Mesodermal cell (in vitro differentiated cells): ENCODE data around the gene CTXN2.

ENCODE experiments used
- H3K27ac ChIP-seq: 2 replicates; pipeline ENCODE4 v1.7.0; 2013; ENCODE audit warnings: mild to moderate bottlenecking, low read depth, low read length, moderate library complexity; ENCODE audit not compliant: severe bottlenecking
- H3K36me3 ChIP-seq: 2 replicates; pipeline ENCODE4 v1.7.1; 2013; ENCODE audit warnings: mild to moderate bottlenecking, low read length, moderate library complexity; ENCODE audit not compliant: control insufficient read depth, insufficient read depth
- H3K4me1 ChIP-seq: one replicate; pipeline ENCODE4 v1.7.1; 2013; ENCODE audit warnings: mild to moderate bottlenecking, low read length; ENCODE audit not compliant: insufficient read depth, control insufficient read depth, poor library complexity, severe bottlenecking
- H3K4me3 ChIP-seq: 2 replicates; pipeline ENCODE4 v1.7.0; 2013; ENCODE audit warnings: low read length, control low read depth, mild to moderate bottlenecking; ENCODE audit not compliant: insufficient read depth, poor library complexity, severe bottlenecking; ENCODE audit errors: extremely low read depth
- H3K9me3 ChIP-seq: 2 replicates; pipeline ENCODE4 v1.7.1; 2013; ENCODE audit warnings: mild to moderate bottlenecking, low read length, moderate library complexity; ENCODE audit not compliant: control insufficient read depth
- WGBS, 2 experiments: methylation state at CpG; one replicate each; pipeline ENCODE4 v1.1.5; 2013; ENCODE audit warnings: missing lambda C conversion rate in 2 of 2; ENCODE audit not compliant: insufficient coverage in 2 of 2; 5-methylcytosine and 5-hydroxymethylcytosine counted together

Gene CTXN2

DNA sequence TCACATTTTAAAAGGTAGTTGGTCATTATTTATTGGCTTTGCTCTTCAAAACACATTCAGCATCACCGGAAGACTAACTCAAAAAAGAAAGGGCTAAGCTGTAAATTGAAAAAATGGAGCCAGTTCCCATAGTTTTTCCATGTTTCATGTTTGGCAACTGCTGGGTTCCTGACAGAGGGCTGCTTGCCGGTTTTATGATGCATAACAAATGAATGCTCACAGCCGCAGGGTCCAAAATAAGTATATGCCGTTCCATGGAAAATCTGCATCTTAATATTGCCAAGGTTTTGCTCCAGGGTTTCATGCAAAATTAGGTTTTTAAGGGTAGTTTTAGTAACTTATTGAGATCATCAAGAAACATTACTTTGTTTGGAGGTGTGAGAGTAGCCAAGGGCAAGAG lies 30.4 kb downstream of the CTXN2 start:
- Histone ChIP-seq H3K4me1 (no peaks in the 10 kb centered on the region), H3K4me3 (no peak overlapping the region), H3K36me3 (no peaks in the 10 kb centered on the region), H3K27ac (no peak overlapping the region), H3K9me3 (no peaks in the 10 kb centered on the region)
- WGBS, 2 experiments: 87 to 92% methylated on average over 3 of the region's 4 CpGs

GRCh38 chr15:48222627-48223026 lies 31.2 kb downstream of the CTXN2 start:
- no peak overlapping the region for H3K4me3 ChIP-seq
- no peaks in the 10 kb centered on the region for H3K36me3 ChIP-seq
- no peaks in the 10 kb centered on the region for H3K9me3 ChIP-seq
- no peaks in the 10 kb centered on the region for H3K4me1 ChIP-seq
- 71 to 100% methylated on average over 1 of the region's 1 CpG for WGBS, 2 experiments
- H3K27ac ChIP-seq: no peak overlapping the region

- H3K27ac ChIP-seq: no peak overlapping the region
- 89 to 90% methylated on average over 2 to 3 of the region's 3 CpGs for WGBS, 2 experiments
- H3K4me1 ChIP-seq: no peaks in the 10 kb centered on the region
- no peaks in the 10 kb centered on the region for H3K36me3 ChIP-seq
- H3K9me3 ChIP-seq: no peaks in the 10 kb centered on the region
- H3K4me3 ChIP-seq: no peak overlapping the region
Measured at GRCh38 chr15:48225771-48226170, 34.3 kb downstream of the CTXN2 start.

DNA sequence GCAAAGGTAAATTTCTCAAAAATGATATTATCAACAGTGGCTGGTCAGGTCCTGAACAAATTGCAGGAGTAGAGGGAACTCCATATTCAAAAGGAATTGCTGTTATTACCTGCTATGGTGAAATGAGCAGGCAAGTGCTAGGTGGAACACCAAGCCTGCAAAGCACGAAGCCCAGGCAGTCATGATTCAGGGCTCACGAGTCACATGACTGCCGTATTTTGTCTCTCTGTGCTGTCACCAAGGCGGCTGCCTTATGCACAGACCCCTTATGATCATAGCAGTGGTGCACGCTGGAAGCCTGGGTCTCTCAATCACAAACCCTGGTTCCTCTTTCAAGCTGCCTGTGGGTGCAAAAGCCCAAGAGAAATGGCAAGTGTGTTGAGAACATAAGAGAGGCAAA lies 39.0 kb downstream of the CTXN2 start:
- Histone ChIP-seq H3K4me1 (no peaks in the 10 kb centered on the region), H3K4me3 (no peak overlapping the region), H3K9me3 (no peaks in the 10 kb centered on the region), H3K27ac (no peak overlapping the region), H3K36me3 (no peaks in the 10 kb centered on the region)
- 84 to 96% methylated on average over 4 to 5 of the region's 5 CpGs for WGBS, 2 experiments

- H3K36me3 ChIP-seq: no peaks in the 10 kb centered on the region
- no peaks in the 10 kb centered on the region for H3K4me1 ChIP-seq
- H3K4me3 ChIP-seq: no peak overlapping the region
- no peaks in the 10 kb centered on the region for H3K9me3 ChIP-seq
- no peak overlapping the region for H3K27ac ChIP-seq
Measured at GRCh38 chr15:48233246-48233645, 41.8 kb downstream of the CTXN2 start.

- no peak overlapping the region for H3K4me3 ChIP-seq
- WGBS, 2 experiments: 100% methylated on average over 2 to 3 of the region's 4 CpGs
- no peaks in the 10 kb centered on the region for H3K9me3 ChIP-seq
- no peaks in the 10 kb centered on the region for H3K4me1 ChIP-seq
- H3K27ac ChIP-seq: no peak overlapping the region
- no peaks in the 10 kb centered on the region for H3K36me3 ChIP-seq
Measured at GRCh38 chr15:48239334-48239733, 47.9 kb downstream of the CTXN2 start.

- H3K4me3 ChIP-seq: no peak overlapping the region
- no peak overlapping the region for H3K27ac ChIP-seq
- H3K36me3 ChIP-seq: no peaks in the 10 kb centered on the region
- H3K9me3 ChIP-seq: no peaks in the 10 kb centered on the region
- H3K4me1 ChIP-seq: no peaks in the 10 kb centered on the region
Measured at GRCh38 chr15:48242015-48242414, 50.5 kb downstream of the CTXN2 start.

- no peak overlapping the region for H3K27ac ChIP-seq
- H3K9me3 ChIP-seq: no peaks in the 10 kb centered on the region
- WGBS, 2 experiments: 86 to 91% methylated on average over 1 to 4 of the region's 4 CpGs
- no peaks in the 10 kb centered on the region for H3K4me1 ChIP-seq
- no peak overlapping the region for H3K4me3 ChIP-seq
- no peaks in the 10 kb centered on the region for H3K36me3 ChIP-seq
Measured at GRCh38 chr15:48242535-48242934, 51.1 kb downstream of the CTXN2 start.

DNA sequence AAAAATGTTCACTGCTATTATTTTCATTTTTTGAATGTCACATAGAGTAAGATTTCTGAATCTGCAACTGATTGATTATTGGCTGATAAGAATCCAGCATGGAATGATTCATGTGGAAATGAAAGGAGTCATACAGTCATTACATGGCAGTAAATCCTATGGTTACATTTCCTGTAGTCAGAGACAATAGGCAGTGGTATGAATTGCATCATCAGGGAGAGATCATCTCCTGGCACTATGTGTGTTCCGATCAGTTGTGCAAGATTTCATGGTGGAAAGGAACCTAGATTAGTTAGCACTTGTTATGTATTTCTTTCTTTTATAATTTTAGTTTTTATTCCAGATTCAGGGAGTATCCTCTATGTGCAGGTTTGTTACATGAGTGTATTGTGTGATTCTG lies 53.5 kb downstream of the CTXN2 start:
- WGBS, 2 experiments: 100% methylated on average over 1 of the region's 1 CpG; no CpG with 5 or more reads in 1 of the 2 experiments
- no peak overlapping the region for H3K27ac ChIP-seq
- H3K9me3 ChIP-seq: no peaks in the 10 kb centered on the region
- no peak overlapping the region for H3K4me3 ChIP-seq
- no peaks in the 10 kb centered on the region for H3K36me3 ChIP-seq
- no peaks in the 10 kb centered on the region for H3K4me1 ChIP-seq

DNA sequence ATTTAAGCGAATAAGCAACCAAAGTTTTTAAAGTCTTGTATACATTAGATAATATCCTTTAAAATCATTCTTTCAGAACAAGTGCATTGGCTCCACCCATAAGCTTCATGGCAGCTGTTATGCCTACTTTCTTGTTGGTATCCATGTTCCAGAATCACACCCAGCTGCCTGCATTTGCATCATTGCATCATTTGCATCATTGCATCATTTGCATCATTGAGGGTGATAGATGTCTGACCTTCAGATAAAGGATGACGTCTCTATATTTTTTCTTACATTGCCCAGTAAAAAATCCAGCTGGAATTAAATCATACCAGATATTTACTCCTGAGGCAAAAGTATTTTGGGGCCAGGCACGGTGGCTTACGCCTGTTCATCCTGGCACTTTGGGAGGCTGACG lies 56.9 kb downstream of the CTXN2 start:
- H3K4me3 ChIP-seq: no peak overlapping the region
- 94 to 100% methylated on average over 2 to 3 of the region's 5 CpGs for WGBS, 2 experiments
- no peaks in the 10 kb centered on the region for H3K4me1 ChIP-seq
- H3K27ac ChIP-seq: no peak overlapping the region
- no peaks in the 10 kb centered on the region for H3K9me3 ChIP-seq
- H3K36me3 ChIP-seq: no peaks in the 10 kb centered on the region

GRCh38 chr15:48250640-48251076 lies 59.2 kb downstream of the CTXN2 start:
- no peaks in the 10 kb centered on the region for H3K9me3 ChIP-seq
- H3K36me3 ChIP-seq: no peaks in the 10 kb centered on the region
- H3K4me1 ChIP-seq: no peaks in the 10 kb centered on the region
- H3K27ac ChIP-seq: no peak overlapping the region
- no peak overlapping the region for H3K4me3 ChIP-seq
- 58 to 77% methylated on average over 4 of the region's 6 CpGs for WGBS, 2 experiments

- H3K9me3 ChIP-seq: no peaks in the 10 kb centered on the region
- H3K4me3 ChIP-seq: no peak overlapping the region
- H3K4me1 ChIP-seq: no peaks in the 10 kb centered on the region
- 88 to 100% methylated on average over 1 to 3 of the region's 4 CpGs for WGBS, 2 experiments
- H3K27ac ChIP-seq: no peak overlapping the region
- no peaks in the 10 kb centered on the region for H3K36me3 ChIP-seq
Measured at GRCh38 chr15:48253172-48253571, 61.7 kb downstream of the CTXN2 start.
